Activated CD4-positive, alpha-beta T cell treated with anti-CD3 and anti-CD28 coated beads, Interleukin-2, amount 10 ng/mL, durations not matched to agents 7 days and 5 days (primary cell): ENCODE data around the gene CCDC78. TPM values are rescaled to one million over a fixed set of nuclear protein-coding genes. Genes with fewer than 3 reads are reported as not detected.

ENCODE experiments used
- CTCF ChIA-PET: fragments of 350-600 bp; sonication (Branson Sonifier 250); formaldehyde crosslinking; loops from one replicate; lab custom pipeline; 2021; ENCODE audit warnings: antibody characterized with exemption; lab: Charles Lee
- POLR2A ChIA-PET: fragments of 350-600 bp; sonication (Branson Sonifier 250); formaldehyde crosslinking; loops from one replicate; lab custom pipeline; 2021; ENCODE audit warnings: antibody characterized with exemption; lab: Charles Lee
- DNase-seq: peaks from one replicate; pipeline ENCODE4 v3.0.0-alpha.2; 2020
- H3K27ac Mint-ChIP-seq: one replicate; pipeline ENCODE4 v1.8.0; 2021; ENCODE audit warnings: mild to moderate bottlenecking, moderate library complexity, mixed read lengths
- H3K27me3 Mint-ChIP-seq: one replicate; pipeline ENCODE4 v1.8.0; 2021; ENCODE audit warnings: mixed read lengths
- H3K36me3 Mint-ChIP-seq: one replicate; pipeline ENCODE4 v1.8.0; 2021; ENCODE audit warnings: low read depth, mixed read lengths
- H3K4me1 Mint-ChIP-seq: one replicate; pipeline ENCODE4 v1.8.0; 2021; ENCODE audit warnings: mixed read lengths
- H3K4me3 Mint-ChIP-seq: one replicate; pipeline ENCODE4 v1.8.0; 2021; ENCODE audit warnings: mild to moderate bottlenecking, moderate library complexity, mixed read lengths
- H3K9me3 Mint-ChIP-seq: one replicate; pipeline ENCODE4 v1.8.0; 2021; ENCODE audit warnings: mixed read lengths
- total RNA-seq, 2 experiments: library from RNA; stranded (reverse); gene quantifications; one replicate each; pipeline ENCODE4 v1.2.3, GENCODE V29; 2021

CCDC78 gene
- total RNA-seq, 2 experiments from 2014 or later: 1.6 to 2.3 TPM

GRCh38 chr16:684071-684794 lies 42.0 kb downstream of the CCDC78 start, which contains the start of gene JMJD8:
JMJD8 (minus strand) TSS chr16:684334; CDS start chr16:684319, 15 bp downstream.
- DNase-seq: peak; percentile 97
- H3K4me1 Mint-ChIP-seq: peaks cover 45% of the 10 kb centered on the region
- H3K9me3 Mint-ChIP-seq: no peaks in the 10 kb centered on the region
- peaks cover 18% of the 10 kb centered on the region for H3K36me3 Mint-ChIP-seq
- ChIA-PET CTCF (interaction anchor here (1.4 kb wide), 1 partner anchor 11 kb away, joined by 4 read pairs; no protein-coding TSS in a partner anchor), POLR2A (interaction anchor here (0.6 kb wide), 2 partner anchors 122 to 153 kb away, joined by 3 to 5 read pairs; no protein-coding TSS in a partner anchor)
- H3K27ac Mint-ChIP-seq: peak within 1 kb of the TSS; percentile 69
- peak within 1 kb of the TSS; percentile 75 for H3K4me3 Mint-ChIP-seq
- H3K27me3 Mint-ChIP-seq: no peaks in the 10 kb centered on the region

- ChIA-PET POLR2A (no interaction called here), CTCF (interaction anchor here (1.2 to 1.4 kb wide), 2 partner anchors 10 to 16 kb away, joined by 4 read pairs; partner anchors contain the start of gene RHOT2)
- peaks cover 41% of the 10 kb centered on the region for H3K4me1 Mint-ChIP-seq
- H3K9me3 Mint-ChIP-seq: no peaks in the 10 kb centered on the region
- DNase-seq: no peak
- peak overlapping the region; percentile 66 for H3K27ac Mint-ChIP-seq
- peak overlapping the region; percentile 72 for H3K4me3 Mint-ChIP-seq
- peaks cover 18% of the 10 kb centered on the region for H3K36me3 Mint-ChIP-seq
- H3K27me3 Mint-ChIP-seq: no peaks in the 10 kb centered on the region
Measured at GRCh38 chr16:683396-684070, 42.7 kb downstream of the CCDC78 start.

- no peaks in the 10 kb centered on the region for H3K27me3 Mint-ChIP-seq
- peak overlapping the region; percentile 66 for H3K27ac Mint-ChIP-seq
- H3K4me3 Mint-ChIP-seq: peak overlapping the region; percentile 72
- DNase-seq: no peak
- peaks cover 18% of the 10 kb centered on the region for H3K36me3 Mint-ChIP-seq
- POLR2A ChIA-PET: no interaction called here
- H3K4me1 Mint-ChIP-seq: peaks cover 41% of the 10 kb centered on the region
- CTCF ChIA-PET: interaction anchor here (1.2 kb wide), 1 partner anchor 15 kb away, joined by 4 read pairs; the partner anchor contains the start of gene RHOT2
- no peaks in the 10 kb centered on the region for H3K9me3 Mint-ChIP-seq
Measured at GRCh38 chr16:682493-683395, 43.5 kb downstream of the CCDC78 start.

- H3K4me3 Mint-ChIP-seq: peak overlapping the region; percentile 72
Measured at GRCh38 chr16:681746-682427, 44.4 kb downstream of the CCDC78 start.

GRCh38 chr16:680967-681745 lies 45.1 kb downstream of the CCDC78 start:
- POLR2A ChIA-PET: no interaction called here
- CTCF ChIA-PET: interaction anchor here (0.5 to 2.9 kb wide), 5 partner anchors 9 to 62 kb away, joined by 3 to 9 read pairs (median 4); partner anchors contain the start of genes RHOT2 and WDR24
- Mint-ChIP-seq H3K4me3 (peak overlapping the region; percentile 72), H3K27ac (peak overlapping the region; percentile 48), H3K27me3 (no peaks in the 10 kb centered on the region), H3K4me1 (peaks cover 40% of the 10 kb centered on the region), H3K9me3 (no peaks in the 10 kb centered on the region), H3K36me3 (peaks cover 15% of the 10 kb centered on the region)
- no peak for DNase-seq

More at GRCh38 chr16:681746-682427, 44.4 kb downstream of the CCDC78 start:
- CTCF ChIA-PET: interaction anchor here (1.1 to 2.4 kb wide), 2 partner anchors 8 to 14 kb away, joined by 4 to 9 read pairs; partner anchors contain the start of genes RHOT2 and WDR24
- Mint-ChIP-seq H3K9me3 (no peaks in the 10 kb centered on the region), H3K27ac (peak overlapping the region; percentile 48), H3K27me3 (no peaks in the 10 kb centered on the region), H3K36me3 (peaks cover 18% of the 10 kb centered on the region), H3K4me1 (peaks cover 39% of the 10 kb centered on the region)
- DNase-seq: no peak
- POLR2A ChIA-PET: no interaction called here

GRCh38 chr16:680625-680945 lies 45.7 kb downstream of the CCDC78 start:
- ChIA-PET POLR2A (interaction anchor here (0.7 kb wide), 1 partner anchor 127 kb away, joined by 4 read pairs; no protein-coding TSS in a partner anchor), CTCF (interaction anchor here (0.5 to 2.9 kb wide), 6 partner anchors 9 to 63 kb away, joined by 3 to 9 read pairs (median 4); partner anchors contain the start of genes RHOT2 and WDR24)
- H3K27ac Mint-ChIP-seq: peak overlapping the region; percentile 9
- peaks cover 13% of the 10 kb centered on the region for H3K36me3 Mint-ChIP-seq
- H3K9me3 Mint-ChIP-seq: no peaks in the 10 kb centered on the region
- no peaks in the 10 kb centered on the region for H3K27me3 Mint-ChIP-seq
- H3K4me3 Mint-ChIP-seq: peak overlapping the region; percentile 72
- peaks cover 35% of the 10 kb centered on the region for H3K4me1 Mint-ChIP-seq
- DNase-seq: no peak

GRCh38 chr16:679814-680624 lies 46.2 kb downstream of the CCDC78 start, which contains the start of gene STUB1:
STUB1 (plus strand) TSS chr16:680410; CDS start chr16:680526, 116 bp downstream.
- peak; percentile 87 for DNase-seq
- Mint-ChIP-seq H3K27ac (peak within 1 kb of the TSS; percentile 85), H3K4me1 (peaks cover 37% of the 10 kb centered on the region), H3K36me3 (peaks cover 13% of the 10 kb centered on the region), H3K4me3 (peak within 1 kb of the TSS; percentile 78), H3K9me3 (no peaks in the 10 kb centered on the region), H3K27me3 (peaks cover 3% of the 10 kb centered on the region)
- ChIA-PET POLR2A (interaction anchor here (0.7 to 1.1 kb wide), 2 partner anchors 12 to 127 kb away, joined by 3 to 4 read pairs; partner anchors contain the start of gene RHOT2), CTCF (interaction anchor here (0.5 to 2.9 kb wide), 6 partner anchors 10 to 64 kb away, joined by 3 to 9 read pairs (median 4); partner anchors contain the start of gene RHOT2)

GRCh38 chr16:678858-679813 lies 47.1 kb downstream of the CCDC78 start:
- no peaks in the 10 kb centered on the region for H3K9me3 Mint-ChIP-seq
- peaks cover 36% of the 10 kb centered on the region for H3K4me1 Mint-ChIP-seq
- peaks cover 3% of the 10 kb centered on the region for H3K27me3 Mint-ChIP-seq
- ChIA-PET CTCF (interaction anchor here (0.7 to 2.9 kb wide), 5 partner anchors 9 to 105 kb away, joined by 3 to 9 read pairs (median 4); partner anchors contain the start of gene RHOT2), POLR2A (interaction anchor here (1.1 kb wide), 1 partner anchor 11 kb away, joined by 3 read pairs; the partner anchor contains the start of gene RHOT2)
- H3K27ac Mint-ChIP-seq: peak overlapping the region; percentile 13
- peak overlapping the region; percentile 68 for H3K4me3 Mint-ChIP-seq
- H3K36me3 Mint-ChIP-seq: peaks cover 13% of the 10 kb centered on the region
- DNase-seq: peak; percentile 55

- POLR2A ChIA-PET: no interaction called here
- Mint-ChIP-seq H3K9me3 (no peaks in the 10 kb centered on the region), H3K4me1 (peaks cover 33% of the 10 kb centered on the region), H3K36me3 (peaks cover 13% of the 10 kb centered on the region), H3K27me3 (peaks cover 3% of the 10 kb centered on the region), H3K27ac (no peak overlapping the region), H3K4me3 (peak overlapping the region; percentile 67)
- DNase-seq: no peak
- CTCF ChIA-PET: interaction anchor here (0.7 to 2.9 kb wide), 5 partner anchors 8 to 106 kb away, joined by 3 to 9 read pairs (median 4); partner anchors contain the start of gene RHOT2
Measured at GRCh38 chr16:678209-678857, 47.9 kb downstream of the CCDC78 start.
